Raji (cell line): Measurements from ENCODE around the gene SCLY.

Experiments
- POLR2A ChIP-seq: IDR thresholded peaks from 2 replicates; pipeline ENCODE4 v1.6.1; 2011; ENCODE audit warnings: low read depth, low read length, control low read depth; ENCODE audit not compliant: insufficient read depth

SCLY gene

GRCh38 chr2:238140721-238141540, 80.1 kb downstream of the SCLY start:
- no peak for TF ChIP-seq POLR2A

- no peak for TF ChIP-seq POLR2A
These were observed 80.9 kb downstream of the SCLY start for GRCh38 chr2:238141541-238142318.

- no peak for TF ChIP-seq POLR2A
These were observed 81.8 kb downstream of the SCLY start for GRCh38 chr2:238142382-238143205.

GRCh38 chr2:238143239-238143951, 82.6 kb downstream of the SCLY start:
- no peak for TF ChIP-seq POLR2A

GRCh38 chr2:238144262-238144661, 83.5 kb downstream of the SCLY start:
- TF ChIP-seq POLR2A = no peak

- TF ChIP-seq POLR2A = no peak
These were observed 84.2 kb downstream of the SCLY start for GRCh38 chr2:238145046-238145445.

GRCh38 chr2:238145851-238146250, 85.0 kb downstream of the SCLY start:
- no peak for TF ChIP-seq POLR2A

- no peak for TF ChIP-seq POLR2A
These were observed 86.2 kb downstream of the SCLY start for GRCh38 chr2:238146884-238147544.

- TF ChIP-seq POLR2A = no peak
These were observed 88.2 kb downstream of the SCLY start for GRCh38 chr2:238148981-238149380.
